ENCODE results near the gene EPS8L1. TPM values are rescaled to one million over a fixed set of nuclear protein-coding genes. Genes with fewer than 3 reads are reported as not detected.

EPS8L1 gene
- total RNA-seq, 2 donors from 2014 or later: 22.1 to 23.3 TPM

DNA sequence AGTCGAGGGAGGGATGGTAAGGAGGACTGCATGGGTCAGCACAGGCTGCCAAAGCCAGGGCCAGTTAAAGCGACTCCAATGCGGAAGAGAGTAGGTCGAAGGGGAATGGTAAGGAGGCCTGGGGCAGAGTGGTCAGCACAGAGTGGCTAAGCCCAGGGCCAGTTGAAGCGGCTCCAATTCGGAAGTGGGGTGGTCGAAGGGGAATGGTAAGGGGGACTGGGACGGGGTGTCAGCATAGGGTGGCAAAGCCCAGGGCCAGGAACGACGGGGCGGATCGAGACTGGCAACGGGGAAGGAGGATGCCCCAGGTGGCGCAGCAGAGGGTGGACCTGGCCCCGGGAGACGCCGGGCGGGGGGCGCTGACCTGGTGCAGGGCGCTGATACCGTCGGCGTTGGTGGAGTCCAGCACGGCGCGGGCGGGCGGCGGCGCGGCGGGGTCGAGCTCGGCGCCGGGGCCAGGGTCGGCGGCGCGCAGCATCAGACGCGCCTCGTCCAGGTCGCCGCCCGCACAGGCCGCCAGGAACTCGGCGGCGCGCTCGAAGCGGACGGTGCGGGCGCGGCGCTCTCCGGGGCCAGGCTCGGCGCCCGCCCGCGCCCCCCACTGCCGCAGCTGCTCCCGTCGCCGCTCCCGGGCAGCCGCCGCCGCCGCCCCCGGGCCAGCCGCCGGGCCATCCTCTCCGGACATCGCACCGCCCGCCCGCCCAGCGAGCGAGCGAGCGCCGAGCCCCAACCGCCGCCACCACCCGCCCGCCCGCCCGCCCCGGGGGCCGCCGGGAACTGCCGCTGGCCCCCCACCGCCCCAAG, 41.4 kb downstream of the EPS8L1 start, which contains the start of gene PPP1R12C:
PPP1R12C (minus strand) TSS at position 779 of the 804 bp plus-strand sequence; CDS start at position 685, 94 bp downstream.
- intact Hi-C loops (cut with DNase I): no loop called here
- Histone ChIP-seq H3K27ac (peak within 1 kb of the TSS; percentile 62 to 78 (median 70)), H3K36me3 (replicated peaks in 1 of 2; ENCODE audit: insufficient read depth in 1 of 2, low read depth in 2 of 2) (no peaks in the 10 kb centered on the region), H3K9me3 (no peaks in the 10 kb centered on the region), H3K4me1 (peaks cover 48% of the 10 kb centered on the region), H3K27me3 (no peaks in the 10 kb centered on the region), H3K4me3 (peak within 1 kb of the TSS; percentile 71 to 73)
- 0% methylated on average over 17 to 43 of the region's 97 CpGs for WGBS, 2 donors
- peak; percentile 28 to 38 (median 35) for DNase-seq
- ATAC-seq: peak; percentile 10
- peak in 2 of 3 donors; percentile 10 to 24 for TF ChIP-seq POLR2A (IDR thresholded peaks at IDR 0.05)
- TF ChIP-seq, protein P1, sequence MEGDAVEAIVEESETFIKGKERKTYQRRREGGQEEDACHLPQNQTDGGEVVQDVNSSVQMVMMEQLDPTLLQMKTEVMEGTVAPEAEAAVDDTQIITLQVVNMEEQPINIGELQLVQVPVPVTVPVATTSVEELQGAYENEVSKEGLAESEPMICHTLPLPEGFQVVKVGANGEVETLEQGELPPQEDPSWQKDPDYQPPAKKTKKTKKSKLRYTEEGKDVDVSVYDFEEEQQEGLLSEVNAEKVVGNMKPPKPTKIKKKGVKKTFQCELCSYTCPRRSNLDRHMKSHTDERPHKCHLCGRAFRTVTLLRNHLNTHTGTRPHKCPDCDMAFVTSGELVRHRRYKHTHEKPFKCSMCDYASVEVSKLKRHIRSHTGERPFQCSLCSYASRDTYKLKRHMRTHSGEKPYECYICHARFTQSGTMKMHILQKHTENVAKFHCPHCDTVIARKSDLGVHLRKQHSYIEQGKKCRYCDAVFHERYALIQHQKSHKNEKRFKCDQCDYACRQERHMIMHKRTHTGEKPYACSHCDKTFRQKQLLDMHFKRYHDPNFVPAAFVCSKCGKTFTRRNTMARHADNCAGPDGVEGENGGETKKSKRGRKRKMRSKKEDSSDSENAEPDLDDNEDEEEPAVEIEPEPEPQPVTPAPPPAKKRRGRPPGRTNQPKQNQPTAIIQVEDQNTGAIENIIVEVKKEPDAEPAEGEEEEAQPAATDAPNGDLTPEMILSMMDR (IDR thresholded peaks at IDR 0.05): no peak

DNA sequence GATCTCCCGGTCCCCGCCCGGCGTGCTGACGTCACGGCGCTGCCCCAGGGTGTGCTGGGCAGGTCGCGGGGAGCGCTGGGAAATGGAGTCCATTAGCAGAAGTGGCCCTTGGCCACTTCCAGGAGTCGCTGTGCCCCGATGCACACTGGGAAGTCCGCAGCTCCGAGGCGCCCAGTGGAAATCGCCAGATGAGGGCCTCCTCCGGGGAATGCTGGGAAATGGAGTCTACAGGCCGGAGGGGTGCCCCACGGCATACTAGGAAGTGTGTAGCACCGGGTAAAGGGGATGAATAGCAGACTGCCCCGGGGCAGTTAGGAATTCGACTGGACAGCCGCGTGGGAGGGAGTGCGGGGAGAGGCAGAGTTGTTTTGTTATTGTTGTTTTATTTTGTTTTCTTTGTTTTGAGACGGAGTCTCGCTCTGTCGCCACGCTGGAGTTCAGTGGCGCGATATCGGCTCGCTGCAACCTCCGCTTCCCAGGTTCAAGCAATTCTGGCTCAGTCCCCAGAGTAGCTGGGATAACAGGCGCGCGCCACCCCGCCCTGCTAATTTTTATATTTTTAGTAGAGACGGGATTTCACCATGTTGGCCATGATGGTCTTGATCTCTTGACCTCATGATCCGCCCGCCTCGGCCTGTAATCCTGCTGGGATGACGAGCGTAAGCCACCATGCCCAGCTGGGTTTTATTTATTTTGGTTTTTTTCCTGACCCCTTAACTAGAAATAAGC, 42.2 kb downstream of the EPS8L1 start:
- Histone ChIP-seq H3K4me1 (peaks cover 47% of the 10 kb centered on the region), H3K27me3 (no peaks in the 10 kb centered on the region), H3K27ac (peak overlapping the region; percentile 62 to 76 (median 70)), H3K36me3 (replicated peaks in 1 of 2; ENCODE audit: insufficient read depth in 1 of 2, low read depth in 2 of 2) (no peaks in the 10 kb centered on the region), H3K4me3 (peak overlapping the region; percentile 33 to 73), H3K9me3 (no peaks in the 10 kb centered on the region)
- peak; percentile 97 for ATAC-seq
- intact Hi-C loops (cut with DNase I): no loop called here
- peak; percentile 98 to 99 (median 99) for DNase-seq
- TF ChIP-seq POLR2A (IDR thresholded peaks at IDR 0.05): peak in 2 of 3 donors; percentile 58 to 62
- TF ChIP-seq, protein P1 (IDR thresholded peaks at IDR 0.05): peak in 2 of 7 experiments; percentile 9 to 33
- WGBS, 2 donors: 0 to 1% methylated on average over 25 to 34 of the region's 44 CpGs

DNA sequence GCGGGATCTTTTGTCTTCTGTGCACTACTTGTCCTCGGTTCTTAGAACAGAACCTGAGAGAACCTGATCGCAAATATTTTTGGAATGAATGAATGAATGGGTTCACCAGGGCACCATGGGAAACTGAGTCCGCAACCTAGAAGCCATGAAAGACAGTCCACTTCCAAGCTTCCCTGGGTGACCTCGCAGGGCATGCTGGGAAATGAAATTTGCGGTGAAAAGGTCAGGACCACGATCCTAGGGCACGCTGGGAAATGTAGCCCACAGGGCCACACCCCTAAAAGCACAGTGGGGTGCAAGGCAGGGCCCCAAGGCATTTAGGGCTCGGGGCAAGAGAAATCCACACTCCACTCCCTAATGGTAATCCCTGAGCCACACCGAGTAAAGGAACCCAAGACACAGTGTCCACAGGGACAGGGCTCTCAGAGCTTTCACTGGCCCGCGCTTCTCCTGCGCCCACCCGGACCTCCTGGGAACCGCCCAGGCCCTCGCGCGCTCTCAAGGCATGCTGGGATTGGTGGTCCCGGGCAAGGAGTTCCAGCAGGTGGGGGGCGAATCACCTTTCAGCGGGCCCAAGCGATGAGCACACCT, 42.8 kb downstream of the EPS8L1 start:
- 14 to 23% methylated on average over 4 to 22 of the region's 22 CpGs for WGBS, 2 donors
- Histone ChIP-seq H3K36me3 (replicated peaks in 1 of 2; ENCODE audit: insufficient read depth in 1 of 2, low read depth in 2 of 2) (no peaks in the 10 kb centered on the region), H3K4me1 (peaks cover 40% of the 10 kb centered on the region), H3K4me3 (peak overlapping the region in 1 of 2 donors; percentile 33), H3K27ac (peak overlapping the region in 3 of 4 donors; percentile 62 to 76 (median 75)), H3K9me3 (no peaks in the 10 kb centered on the region), H3K27me3 (no peaks in the 10 kb centered on the region)
- intact Hi-C loops (cut with DNase I): no loop called here
- peak; percentile 31 to 53 (median 38) for DNase-seq
- TF ChIP-seq, protein P1 (IDR thresholded peaks at IDR 0.05): no peak
- no peak for TF ChIP-seq POLR2A (IDR thresholded peaks at IDR 0.05)
- ATAC-seq: no peak

- H3K9me3 ChIP-seq: no peaks in the 10 kb centered on the region
- ATAC-seq: no peak
- no peaks in the 10 kb centered on the region for H3K27me3 ChIP-seq
- H3K36me3 ChIP-seq (replicated peaks in 1 of 2; ENCODE audit: insufficient read depth in 1 of 2, low read depth in 2 of 2): no peaks in the 10 kb centered on the region
- H3K4me3 ChIP-seq: no peak overlapping the region
- H3K4me1 ChIP-seq: peaks cover 35% of the 10 kb centered on the region
- DNase-seq: no peak
- H3K27ac ChIP-seq: no peak overlapping the region
- intact Hi-C loops (cut with DNase I): no loop called here
- no peak for TF ChIP-seq POLR2A (IDR thresholded peaks at IDR 0.05)
- TF ChIP-seq, protein P1 (IDR thresholded peaks at IDR 0.05): no peak
- 73 to 89% methylated on average over 14 of the region's 14 CpGs for WGBS, 2 donors
Measured at GRCh38 chr19:55119053-55119452, 43.4 kb downstream of the EPS8L1 start.

Data from body of pancreas (tissue), 4 donors.